OCI-M1 (cell line): ENCODE data around the gene MT1B.
"Not testable (repeated sequence)": the region's sequence is repeated elsewhere in the genome, so short reads cannot be mapped to it uniquely, and the experiment has no call there.

Experiments
- DNase-seq: peaks from one replicate; lab custom pipeline; 2025; lab: John Stamatoyannopoulos, UW

Gene MT1B

DNA sequence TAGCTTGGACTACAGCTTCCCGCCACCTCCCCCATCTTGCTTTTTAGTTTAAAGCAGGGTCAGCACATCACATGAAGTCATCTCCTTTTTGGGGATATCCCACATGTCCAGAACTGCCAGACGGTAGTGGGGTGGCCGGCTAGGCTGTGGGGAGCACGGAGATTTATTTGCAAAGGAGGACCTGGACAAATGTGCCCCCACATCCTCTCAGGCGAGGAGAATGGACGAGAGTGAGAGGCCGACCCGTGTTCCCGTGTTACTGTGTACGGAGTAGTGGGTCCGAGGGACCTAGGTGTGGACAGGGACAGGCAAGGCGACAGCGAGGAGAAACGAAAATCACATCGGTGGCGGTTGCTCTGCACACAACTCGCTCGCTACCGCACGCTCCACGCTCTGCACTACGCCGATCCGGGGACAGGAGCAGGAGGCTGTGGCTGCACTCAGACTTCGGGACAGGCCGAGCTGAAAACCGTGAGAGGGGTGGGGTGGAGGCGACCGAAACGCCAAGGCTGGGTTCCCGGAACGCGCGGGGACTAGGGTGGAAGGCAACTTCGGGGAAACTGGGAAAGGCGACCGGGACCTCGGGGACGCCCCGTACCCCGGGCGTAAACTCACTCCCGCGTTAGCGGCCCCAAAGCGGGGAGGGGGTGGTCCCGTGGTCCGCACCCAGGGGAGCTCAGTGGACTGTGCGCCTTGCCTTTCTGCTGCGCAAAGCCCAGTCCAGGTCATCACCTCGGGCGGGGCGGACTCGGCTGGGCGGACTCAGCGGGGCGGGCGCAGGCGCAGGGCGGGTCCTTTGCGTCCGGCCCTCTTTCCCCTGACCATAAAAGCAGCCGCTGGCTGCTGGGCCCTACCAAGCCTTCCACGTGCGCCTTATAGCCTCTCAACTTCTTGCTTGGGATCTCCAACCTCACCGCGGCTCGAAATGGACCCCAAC is 13.6 kb upstream of the MT1B start, which contains the start of gene MT1A:
TSS of gene MT1A (plus strand) at position 853 of the 937 bp plus-strand sequence. CDS start at position 926, 73 bp downstream.
- DNase-seq: no peak

DNA sequence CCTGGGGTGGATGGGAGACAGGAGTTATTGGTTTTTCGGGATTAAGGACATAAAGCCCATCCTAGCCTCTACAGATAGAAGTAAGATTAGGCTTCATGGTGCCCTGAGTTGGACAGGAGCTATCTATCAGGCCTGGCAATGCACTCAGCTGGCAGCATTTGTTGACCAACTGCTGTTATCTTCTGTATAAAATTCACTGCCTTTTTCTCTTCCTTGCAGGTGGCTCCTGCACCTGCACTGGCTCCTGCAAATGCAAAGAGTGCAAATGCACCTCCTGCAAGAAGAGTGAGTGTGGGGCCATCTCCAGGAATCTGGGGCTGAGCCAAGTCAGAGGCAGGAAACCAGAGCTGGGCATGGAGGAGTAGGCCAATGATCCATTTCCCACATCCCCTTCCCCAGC is 12.6 kb upstream of the MT1B start:
- DNase-seq: no peak

DNA sequence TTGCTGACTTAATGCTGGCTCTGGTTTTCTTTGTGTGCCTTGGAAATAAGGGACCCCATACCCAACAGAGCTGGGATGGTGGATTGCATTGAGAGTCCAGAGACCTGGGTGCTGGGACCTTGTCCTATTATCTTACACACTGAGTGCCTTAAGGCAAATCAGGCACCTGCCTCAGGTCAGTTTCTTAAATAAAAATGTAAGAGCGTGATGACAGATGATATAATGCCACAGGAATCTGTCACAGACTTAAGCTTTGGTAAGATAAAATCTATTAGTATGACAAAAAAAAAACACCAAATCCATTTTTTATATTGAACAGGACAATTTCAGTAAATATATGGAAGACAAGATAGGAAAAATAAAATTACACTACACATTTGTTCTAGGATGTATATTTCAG is 11.6 kb upstream of the MT1B start:
- DNase-seq: no peak

DNA sequence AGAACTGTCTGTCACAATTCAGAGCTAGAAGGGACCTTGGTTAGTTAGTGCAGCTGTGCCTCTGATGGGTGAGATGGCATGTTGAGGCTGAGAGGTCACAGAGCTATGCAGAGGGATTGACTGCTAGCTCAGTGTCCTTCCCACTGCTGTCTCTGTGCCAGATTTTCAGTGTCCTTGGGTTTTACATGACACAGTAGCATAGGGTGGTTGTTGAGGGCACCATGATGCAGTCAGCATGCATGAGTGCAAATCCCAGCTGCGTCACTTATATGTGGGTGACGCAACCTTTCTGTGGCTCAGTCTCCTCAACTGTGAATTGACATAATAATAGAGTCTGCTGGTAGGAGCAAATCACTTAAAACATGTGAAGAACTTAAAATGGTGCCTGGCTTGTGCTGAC is 10.5 kb upstream of the MT1B start:
- DNase-seq: no peak

DNA sequence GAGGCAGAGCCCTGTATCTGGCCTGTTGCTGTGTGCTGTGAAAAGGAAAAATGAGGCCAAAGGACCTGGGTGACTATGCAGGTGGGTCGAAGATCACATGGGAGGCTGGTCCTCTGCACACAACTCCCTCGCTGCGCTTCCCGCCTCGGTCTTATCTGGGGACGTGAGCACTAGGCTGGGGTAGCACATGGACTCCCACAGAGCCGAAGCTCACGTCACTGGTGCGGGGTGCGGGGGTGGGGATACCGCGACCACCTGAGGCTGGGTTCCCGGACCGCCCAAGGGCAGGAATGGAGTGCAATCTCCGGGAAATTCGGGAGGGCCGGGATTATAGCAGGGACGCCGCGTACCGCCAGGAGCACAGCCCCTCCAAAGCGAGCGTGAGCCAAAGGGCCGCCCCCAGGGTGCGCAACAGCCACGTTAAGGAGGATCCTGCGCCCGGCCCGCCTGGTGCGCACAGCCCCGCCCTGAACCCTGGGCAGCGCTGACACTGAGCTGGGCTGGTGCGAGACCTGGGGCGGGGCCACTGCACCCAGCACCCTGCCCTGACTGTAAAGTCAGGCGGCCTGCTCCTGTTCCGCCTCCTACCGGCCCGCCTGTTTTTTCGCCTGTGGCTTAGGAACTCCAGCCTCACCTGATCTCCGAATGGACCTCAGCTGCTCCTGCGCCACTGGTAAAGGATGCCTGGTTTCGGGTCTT is 8.5 kb upstream of the MT1B start:
- DNase-seq: no peak

DNA sequence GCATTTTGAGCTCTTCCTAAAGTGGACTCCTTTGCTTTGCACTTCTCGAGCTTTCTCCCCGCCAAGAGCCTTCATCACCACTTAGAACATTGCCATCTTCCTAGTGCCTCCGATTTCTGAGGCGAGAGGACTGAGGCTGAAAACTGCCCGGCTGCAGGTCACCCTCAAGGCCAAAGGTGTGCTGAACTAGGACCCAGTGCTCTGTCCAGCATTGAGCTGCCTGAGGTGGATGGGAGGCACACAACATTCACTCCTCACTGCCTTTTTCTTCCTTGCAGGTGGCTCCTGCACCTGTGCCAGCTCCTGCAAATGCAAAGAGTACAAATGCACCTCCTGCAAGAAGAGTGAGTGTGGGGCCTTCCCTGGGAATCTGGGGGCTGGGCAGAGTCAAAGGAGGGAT is 7.9 kb upstream of the MT1B start:
- DNase-seq: no peak

DNA sequence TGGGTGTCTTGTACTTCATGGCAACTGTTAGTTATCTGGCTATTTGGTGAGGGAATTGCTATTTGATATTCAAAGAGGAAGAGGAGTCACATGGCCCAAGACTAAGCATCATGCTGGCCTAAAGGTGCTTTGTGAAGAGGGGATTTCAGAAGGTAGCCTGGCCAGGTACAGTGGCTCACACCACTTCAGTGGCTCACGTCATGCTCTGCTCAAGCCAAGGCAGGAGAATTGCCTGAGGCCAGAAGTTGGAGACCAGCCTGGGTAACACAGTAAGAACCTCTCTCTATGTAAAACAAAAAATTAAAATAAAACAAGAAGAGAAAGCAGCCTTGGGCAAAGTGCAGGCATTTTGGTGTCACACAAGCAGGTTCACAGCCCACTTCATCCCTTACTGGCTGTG is 6.4 kb upstream of the MT1B start:
- DNase-seq: no peak

DNA sequence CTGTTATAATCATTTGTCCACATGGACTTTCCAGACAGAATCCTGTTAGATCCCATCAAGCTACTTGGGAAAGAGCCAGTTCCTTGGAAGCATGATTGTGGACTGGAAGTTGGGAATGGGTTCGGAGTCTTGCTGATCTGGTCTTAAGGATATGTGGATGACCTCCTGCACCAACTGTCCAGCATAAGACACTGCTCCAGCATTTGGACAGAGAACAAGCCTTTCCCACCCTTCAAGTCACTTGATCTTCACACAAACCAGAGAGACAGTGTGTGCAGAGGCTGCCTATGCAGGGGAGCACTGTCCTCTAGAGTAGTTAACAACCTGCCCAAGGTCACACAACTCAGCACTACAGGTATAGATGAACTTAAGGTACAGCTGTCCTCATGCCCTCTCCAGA is 5.8 kb upstream of the MT1B start:
- no peak for DNase-seq

DNA sequence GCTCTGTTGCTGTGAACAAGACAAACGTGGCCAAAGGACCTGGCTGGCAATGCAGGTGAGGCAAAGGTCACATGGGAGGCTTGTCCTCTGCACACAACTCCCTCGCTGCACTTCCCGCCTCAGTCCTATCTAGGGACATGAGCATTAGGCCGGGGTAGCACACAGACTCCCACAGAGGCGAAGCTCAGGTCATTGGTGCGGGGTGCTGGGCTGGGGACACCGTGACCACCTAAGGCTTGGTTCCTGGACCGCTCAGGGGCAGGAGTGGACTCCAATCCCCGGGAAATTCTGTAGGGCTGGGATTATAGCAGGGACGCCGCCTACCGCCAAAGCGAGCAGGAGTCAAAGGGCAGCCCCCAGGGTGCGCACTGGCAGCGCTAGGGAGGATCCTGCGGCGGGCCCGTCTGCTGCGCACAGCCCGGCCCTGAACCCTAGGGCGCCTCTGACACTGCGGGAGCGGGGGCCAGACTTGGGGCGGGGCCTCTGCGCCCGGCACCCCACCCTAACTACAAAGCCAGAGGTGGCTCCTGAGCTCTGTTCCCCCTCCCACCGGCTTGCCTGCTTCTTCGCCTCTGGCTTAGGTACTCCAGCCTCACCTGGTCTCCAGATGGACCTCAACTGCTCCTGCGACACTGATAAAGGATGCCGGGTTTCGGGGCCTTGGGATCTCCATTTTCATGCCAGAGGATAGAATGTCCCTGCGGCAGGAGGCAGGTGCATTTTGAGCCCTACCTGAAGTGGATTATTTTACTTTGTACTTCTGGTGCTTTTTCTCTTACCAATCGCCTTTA is 3.9 kb upstream of the MT1B start:
- no peak for DNase-seq

DNA sequence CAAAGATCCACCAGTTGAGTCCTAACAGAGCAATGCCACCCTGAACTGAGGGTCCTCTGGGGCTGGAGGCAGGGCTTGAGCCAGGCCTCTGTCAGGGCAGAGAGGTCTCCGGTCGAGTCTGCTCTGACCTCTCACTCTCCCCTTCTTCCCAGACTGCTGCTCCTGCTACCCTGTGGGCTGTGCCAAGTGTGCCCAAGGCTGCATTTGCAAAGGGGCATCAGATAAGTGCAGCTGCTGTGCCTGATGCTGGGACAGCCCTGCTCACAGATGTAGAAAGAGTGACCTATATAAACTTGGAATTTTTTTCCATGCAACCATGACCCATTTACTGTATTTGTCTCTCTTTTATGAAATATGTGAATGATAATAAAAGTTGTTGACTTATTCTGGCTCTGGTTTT is 2.4 kb upstream of the MT1B start:
- no peak for DNase-seq

DNA sequence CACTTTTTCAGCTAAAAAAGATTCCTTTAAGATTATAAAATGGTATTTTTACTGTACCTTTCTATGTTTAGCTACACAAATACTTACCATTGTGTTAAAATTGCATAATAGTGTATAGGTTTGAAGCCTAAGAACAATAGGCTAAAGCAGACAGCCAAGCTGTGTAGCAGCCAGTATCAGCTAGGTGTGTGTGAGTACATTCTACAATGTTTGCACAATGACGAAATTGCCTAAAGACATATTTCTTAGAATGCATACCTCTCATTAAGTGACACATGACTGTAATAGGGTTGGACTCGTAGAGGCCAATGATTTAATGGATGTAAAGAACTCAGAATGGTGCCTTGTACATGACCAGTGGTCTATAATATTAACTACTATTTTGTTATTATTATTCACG is 1.9 kb upstream of the MT1B start:
- DNase-seq: no peak

DNA sequence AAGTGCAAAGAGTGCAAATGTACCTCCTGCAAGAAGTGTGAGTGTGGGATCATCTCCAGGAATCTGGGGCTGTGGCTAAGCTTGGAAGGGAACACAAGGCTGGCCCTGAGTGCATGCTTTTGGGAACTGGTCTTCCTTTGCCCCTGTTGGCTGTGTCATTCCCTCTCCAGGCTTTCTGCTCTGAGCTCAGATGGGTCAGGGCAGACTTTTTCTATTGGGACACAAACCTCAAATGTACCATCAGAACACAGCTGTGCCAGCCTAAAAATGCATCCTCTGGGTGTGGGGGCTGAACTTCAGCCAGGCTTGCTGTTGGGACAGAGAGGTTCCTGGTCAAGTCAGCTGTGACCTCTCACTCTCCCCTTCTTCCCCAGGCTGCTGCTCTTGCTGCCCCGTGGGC is 914 bp downstream of the MT1B start:
- no peak for DNase-seq

DNA sequence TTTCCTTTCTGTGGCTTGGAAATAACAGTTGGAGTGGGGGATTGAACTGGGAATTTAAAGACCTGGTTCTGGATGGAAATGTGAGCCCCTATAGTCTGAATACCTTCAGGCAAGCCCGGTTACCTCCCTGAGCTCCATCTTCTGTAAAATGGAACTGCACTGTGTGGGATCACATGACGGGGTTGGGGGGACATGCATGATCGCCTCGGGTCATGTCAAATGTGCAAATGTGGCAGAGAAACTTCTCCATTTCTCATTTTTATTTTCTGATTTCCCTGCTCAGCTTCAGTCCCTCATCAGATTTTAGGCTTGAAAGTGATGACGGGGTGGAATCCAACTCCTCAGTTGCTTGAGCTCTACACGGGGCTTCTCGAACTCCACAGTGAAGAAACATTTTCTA is 1.5 kb downstream of the MT1B start:
- no peak for DNase-seq

DNA sequence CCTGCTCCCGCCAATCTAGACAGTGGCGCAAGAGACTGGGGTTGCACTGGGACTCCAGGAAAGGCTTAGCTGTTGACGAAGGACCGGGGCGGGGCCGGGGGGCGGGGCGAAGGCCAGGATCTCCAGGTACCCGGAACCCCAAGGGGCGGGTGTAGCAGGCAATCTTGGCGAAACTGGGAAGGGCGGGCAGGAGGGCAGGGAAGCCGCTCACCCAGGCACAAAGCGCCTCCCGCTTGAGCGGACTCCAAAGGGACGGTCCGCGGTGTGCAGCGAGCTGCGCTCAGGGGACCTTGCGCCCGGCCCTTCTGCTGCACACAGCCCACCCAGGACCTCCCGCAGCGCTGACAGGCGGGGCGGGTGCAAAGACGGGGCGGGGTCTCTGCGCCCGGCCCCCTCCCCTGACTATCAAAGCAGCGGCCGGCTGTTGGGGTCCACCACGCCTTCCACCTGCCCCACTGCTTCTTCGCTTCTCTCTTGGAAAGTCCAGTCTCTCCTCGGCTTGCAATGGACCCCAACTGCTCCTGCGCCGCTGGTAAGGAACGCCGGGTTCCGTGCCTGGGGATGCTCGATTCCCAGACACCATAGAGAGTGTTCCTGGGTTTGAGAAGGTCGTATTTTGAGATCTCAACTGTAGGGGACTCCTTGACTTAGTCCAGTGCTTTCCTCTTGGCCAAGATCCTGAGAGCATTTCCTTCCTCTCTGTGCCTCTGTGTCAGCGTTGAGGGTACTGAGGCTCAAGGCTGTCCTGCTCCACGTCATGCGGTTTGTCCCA is 6.1 kb downstream of the MT1B start, which contains the start of gene MT1F:
TSS of gene MT1F (plus strand) at position 405 of the 772 bp plus-strand sequence. CDS start at position 505, 100 bp downstream.
- DNase-seq: peak; percentile 42

DNA sequence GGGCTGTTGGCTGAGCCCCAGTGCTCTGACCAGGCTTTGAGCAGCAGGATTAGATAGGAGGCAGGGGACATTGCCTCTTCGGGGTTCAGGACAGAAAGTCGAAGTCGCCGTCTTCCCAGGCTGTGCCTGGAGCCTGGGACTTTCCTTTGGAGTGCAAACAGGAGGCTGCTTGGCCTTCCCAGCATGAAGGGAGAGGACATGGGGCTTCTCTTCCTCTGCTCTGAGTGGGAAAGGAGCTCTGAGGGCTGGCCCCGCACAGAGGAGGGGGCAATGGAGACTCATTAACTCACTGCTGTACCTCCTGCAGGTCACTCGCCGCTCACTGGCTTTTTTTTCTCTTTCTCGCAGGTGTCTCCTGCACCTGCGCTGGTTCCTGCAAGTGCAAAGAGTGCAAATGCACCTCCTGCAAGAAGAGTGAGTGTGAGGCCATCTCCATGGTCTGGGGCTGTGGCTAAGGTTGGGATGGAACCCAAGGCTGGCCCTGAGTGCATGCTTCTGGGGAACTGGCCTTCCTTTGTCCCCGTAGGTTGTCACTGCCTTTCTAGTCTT is 6.7 kb downstream of the MT1B start:
- no peak for DNase-seq

DNA sequence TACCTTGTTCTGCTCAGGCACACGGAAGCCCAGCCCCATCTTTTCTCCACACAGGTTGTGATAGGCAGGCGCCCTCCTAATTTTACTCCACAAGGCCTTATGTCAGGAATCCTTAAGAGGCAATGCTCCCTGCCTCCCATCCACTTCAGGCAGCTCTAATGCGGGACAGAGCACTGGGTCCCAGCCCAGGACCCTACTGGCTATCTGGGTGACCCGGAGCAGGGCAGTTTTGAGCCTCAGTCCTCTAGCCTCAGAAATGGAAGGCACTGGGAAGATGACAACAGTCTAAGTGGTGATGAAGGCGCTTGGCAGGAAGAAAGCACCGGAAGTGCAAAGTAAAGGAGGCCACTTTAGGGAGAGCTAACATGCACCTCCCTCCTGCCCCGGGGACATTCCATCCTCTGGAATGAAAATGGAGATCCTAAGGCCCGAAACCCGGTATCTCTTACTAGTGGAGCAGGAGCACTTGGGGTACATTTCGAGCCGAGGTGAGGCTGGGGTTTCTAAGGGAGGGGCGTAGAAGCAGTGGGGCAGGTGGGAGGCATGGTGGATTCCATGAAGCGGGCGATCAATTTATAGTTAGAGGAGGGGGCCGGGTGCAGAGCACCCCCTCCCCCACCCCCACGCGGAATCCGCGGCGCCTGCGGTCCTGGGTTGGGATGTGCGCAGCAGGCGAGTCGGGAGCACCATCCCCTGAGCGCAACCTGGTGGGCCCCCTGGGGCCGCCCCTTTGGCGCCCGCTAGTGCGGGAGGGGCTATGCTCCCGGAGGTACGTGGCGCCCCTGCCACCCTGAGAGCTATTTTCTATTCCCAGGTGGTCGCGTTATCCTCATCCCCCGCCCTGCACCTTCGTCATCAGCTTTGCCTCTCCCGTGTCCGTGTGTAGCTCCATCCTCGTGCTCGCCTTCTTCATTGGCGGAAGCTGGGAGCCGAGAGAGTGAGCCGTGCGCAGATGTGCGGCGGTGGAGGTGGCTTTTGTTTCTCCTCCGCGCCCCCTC is 11.0 kb downstream of the MT1B start:
- DNase-seq: no peak

DNA sequence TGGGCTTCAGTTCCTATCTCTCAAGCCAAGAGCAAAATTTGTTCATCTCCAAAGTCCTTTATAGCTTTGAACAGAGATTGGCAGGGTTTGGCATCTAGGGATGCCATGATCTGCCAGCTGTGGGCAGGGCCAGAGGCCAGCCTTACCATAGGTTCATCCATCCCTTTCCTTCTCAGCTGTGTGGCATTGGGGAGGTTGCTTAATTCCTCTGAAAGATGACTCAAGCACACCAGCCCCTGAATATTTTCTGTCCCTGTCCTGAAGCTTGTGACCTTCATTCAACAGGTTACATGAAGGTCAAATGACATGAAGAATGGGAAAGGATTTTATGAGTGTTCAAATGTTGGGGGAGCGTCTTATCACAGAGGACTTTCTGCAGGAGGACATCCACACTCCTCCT is 12.8 kb downstream of the MT1B start:
- DNase-seq: no peak

DNA sequence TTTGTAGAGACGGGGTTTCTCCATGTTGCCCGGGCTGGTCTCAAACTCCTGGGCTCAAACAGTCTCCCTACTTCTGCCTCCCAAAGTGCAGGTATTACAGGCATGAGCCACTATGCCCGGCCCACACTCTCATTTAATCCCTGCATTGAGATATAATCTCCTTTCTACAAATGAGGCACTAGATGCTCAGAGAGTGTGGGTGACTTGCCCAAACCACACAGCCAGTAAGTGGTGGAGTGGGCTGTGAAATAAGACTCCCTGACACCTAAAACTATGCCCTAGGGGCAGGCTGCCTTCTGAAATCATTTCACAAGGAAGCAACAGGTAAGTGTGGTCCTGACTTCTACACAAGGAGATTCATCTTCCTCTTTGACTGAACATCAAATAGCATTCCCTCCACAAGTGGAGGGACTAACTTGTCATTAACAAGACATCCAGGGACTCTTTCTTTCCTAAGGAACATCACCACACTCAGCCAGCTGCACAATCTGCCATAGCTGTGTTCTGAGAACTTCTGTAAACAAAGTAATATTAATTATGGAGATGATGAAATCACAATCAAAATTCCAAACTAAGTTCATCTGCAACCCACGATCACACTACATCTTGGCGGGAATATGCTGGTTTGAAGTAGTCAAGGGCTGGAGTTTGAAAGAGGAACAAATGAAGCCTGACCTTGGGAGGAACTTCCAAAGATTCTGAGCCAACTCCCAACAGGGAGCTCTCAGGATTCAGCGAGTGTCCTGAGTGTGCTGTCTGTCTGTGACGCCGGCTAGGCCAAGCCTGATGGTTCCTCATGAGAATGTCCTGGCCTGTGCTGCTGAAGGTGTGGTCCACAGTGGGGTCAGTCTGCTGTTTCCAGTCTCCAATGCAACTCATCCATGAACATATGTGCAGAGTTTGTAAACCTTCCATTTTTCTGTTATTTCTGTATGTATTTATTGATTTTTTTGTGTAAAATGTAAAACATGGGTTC is 13.9 kb downstream of the MT1B start:
- DNase-seq: not testable (repeated sequence)
